ENCODE results near the gene STPG4. TPM values are rescaled to one million over a fixed set of nuclear protein-coding genes. Genes with fewer than 3 reads are reported as not detected.
"Not testable (repeated sequence)": the region's sequence is repeated elsewhere in the genome, so short reads cannot be mapped to it uniquely, and the experiment has no call there.

STPG4 gene
- total and polyA plus RNA-seq, 7 donors = 0.12 to 1.1 (median 0.63) TPM; not detected in 3

DNA sequence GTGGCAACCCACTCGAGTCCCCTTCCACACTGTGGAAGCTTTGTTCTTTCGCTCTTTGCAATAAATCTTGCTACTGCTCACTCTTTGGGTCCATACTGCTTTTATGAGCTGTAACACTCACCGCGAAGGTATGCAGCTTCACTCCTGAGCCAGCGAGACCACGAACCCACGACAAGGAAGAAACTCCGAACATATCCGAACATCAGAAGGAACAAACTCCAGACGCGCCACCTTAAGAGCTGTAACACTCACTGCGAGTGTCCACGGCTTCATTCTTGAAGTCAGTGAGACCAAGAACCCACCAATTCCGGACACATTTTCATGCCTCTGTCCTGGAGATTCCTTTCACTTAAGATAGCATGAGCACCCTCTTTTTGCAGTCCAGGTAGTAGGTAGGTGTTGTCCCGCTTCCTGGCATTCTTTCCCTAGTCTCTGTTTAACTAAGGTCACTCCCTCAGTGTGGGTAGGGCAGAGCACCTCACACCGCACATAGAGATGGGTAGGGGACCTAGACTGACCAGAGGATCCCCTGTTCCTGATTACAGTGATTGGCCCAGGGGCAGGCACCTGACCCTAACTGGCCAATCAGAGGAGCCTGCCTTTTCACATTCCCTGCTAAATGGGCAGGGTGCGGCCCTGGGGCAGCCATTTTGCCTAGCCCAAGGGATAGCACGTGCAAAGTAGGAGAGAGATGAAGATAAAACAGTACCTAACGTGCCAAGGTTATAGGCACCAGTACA, 46.7 kb downstream of the STPG4 start:
- H3K36me3 ChIP-seq; DNase-seq; H3K9me3 ChIP-seq; intact Hi-C loops (cut with DNase I); H3K27me3 ChIP-seq; H3K4me1 ChIP-seq; H3K4me3 ChIP-seq: not testable (repeated sequence)
- peak overlapping the region in 2 of 4 donors; percentile 58 to 61 for H3K27ac ChIP-seq
- WGBS, 2 donors = 92 to 93% methylated on average over 17 to 18 of the region's 19 CpGs
- peak in 1 of 4 donors; percentile 5 for TF ChIP-seq POLR2AphosphoS5 (IDR thresholded peaks at IDR 0.05)

DNA sequence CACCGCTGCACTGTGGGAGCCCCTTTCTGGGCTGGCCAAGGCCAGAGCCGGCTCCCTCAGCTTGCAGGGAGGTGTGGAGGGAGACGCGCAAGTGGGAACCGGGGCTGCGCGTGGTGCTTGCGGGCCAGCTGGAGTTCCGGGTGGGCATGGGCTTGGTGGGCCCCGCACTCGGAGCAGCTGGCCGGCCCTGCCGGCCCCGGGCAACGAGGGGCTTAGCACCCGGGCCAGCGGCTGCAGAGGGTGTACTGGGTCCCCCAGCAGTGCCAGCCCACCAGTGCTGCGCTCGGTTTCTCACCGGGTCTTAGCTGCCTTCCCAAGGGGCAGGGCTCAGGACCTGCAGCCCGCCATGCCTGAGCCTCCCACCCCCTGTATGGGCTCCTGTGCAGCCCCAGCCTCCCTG, 47.9 kb downstream of the STPG4 start:
- H3K27ac ChIP-seq; intact Hi-C loops (cut with DNase I); H3K4me1 ChIP-seq; DNase-seq; H3K4me3 ChIP-seq; H3K9me3 ChIP-seq; H3K36me3 ChIP-seq; H3K27me3 ChIP-seq: not testable (repeated sequence)
- WGBS, 2 donors = 95 to 97% methylated on average over 21 of the region's 21 CpGs

DNA sequence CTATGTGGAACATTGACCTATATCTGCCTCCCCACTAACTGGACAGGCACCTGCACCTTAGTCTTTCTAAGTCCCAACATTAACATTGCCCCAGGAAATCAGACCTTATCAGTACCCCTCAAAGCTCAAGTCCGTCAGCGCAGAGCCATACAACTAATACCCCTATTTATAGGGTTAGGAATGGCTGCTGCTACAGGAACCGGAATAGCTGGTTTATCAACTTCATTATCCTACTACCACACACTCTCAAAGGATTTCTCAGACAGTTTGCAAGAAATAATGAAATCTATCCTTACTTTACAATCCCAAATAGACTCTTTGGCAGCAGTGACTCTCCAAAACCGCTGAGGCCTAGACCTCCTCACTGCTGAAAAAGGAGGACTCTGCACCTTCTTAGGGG, 48.9 kb downstream of the STPG4 start:
- H3K36me3 ChIP-seq; H3K4me1 ChIP-seq; H3K27me3 ChIP-seq; H3K4me3 ChIP-seq; H3K27ac ChIP-seq; DNase-seq; H3K9me3 ChIP-seq; intact Hi-C loops (cut with DNase I): not testable (repeated sequence)
- WGBS, 2 donors = 30 to 74% methylated on average over 4 of the region's 4 CpGs

DNA sequence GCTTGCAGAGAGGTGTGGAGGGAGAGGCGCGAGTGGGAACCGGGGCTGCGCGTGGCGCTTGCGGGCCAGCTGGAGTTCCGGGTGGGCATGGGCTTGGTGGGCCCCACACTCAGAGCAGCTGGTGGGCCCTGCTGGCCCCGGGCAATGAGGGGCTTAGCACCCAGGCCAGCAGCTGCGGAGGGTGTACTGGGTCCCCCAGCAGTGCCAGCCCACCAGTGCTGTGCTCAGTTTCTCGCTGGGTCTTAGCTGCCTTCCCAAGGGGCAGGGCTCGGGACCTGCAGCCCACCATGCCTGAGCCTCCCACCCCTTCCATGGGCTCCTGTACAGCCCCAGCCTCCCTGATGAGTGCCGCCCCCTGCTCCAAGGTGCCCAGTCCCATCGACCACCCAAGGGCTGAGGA, 55.4 kb downstream of the STPG4 start:
- H3K9me3 ChIP-seq; H3K4me3 ChIP-seq; H3K27me3 ChIP-seq; H3K27ac ChIP-seq; H3K36me3 ChIP-seq; DNase-seq; intact Hi-C loops (cut with DNase I): not testable (repeated sequence)
- WGBS, 2 donors = 94 to 97% methylated on average over 14 of the region's 14 CpGs
- H3K4me1 ChIP-seq = peaks cover 0 to 12% (median 9%) of the 10 kb centered on the region in 4 donors

DNA sequence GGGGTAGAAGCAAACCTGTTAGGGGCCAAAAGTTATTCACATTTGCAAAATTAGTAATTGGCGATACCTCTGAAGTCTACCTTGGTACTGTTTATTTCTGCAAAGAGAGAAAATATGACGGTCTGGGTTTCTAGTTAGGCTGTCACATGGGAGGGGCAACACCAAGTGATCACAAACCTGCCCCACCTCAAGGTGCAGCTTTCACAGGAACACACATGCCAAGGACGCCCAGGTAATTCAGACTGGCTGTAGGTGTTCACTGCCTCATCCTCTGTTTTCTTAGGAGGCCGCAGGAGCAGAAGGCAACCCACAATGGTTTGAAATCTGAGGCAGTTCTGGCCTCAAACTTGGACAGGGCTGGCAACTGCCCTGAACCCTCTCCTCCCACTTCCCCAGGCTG, 56.2 kb downstream of the STPG4 start:
- no peaks in the 10 kb centered on the region for H3K27me3 ChIP-seq
- H3K27ac ChIP-seq = peak overlapping the region in 1 of 4 donors; percentile 59
- no peaks in the 10 kb centered on the region for H3K9me3 ChIP-seq
- TF ChIP-seq EP300 (IDR thresholded peaks at IDR 0.05) = no peak
- TF ChIP-seq, protein P1, sequence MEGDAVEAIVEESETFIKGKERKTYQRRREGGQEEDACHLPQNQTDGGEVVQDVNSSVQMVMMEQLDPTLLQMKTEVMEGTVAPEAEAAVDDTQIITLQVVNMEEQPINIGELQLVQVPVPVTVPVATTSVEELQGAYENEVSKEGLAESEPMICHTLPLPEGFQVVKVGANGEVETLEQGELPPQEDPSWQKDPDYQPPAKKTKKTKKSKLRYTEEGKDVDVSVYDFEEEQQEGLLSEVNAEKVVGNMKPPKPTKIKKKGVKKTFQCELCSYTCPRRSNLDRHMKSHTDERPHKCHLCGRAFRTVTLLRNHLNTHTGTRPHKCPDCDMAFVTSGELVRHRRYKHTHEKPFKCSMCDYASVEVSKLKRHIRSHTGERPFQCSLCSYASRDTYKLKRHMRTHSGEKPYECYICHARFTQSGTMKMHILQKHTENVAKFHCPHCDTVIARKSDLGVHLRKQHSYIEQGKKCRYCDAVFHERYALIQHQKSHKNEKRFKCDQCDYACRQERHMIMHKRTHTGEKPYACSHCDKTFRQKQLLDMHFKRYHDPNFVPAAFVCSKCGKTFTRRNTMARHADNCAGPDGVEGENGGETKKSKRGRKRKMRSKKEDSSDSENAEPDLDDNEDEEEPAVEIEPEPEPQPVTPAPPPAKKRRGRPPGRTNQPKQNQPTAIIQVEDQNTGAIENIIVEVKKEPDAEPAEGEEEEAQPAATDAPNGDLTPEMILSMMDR (IDR thresholded peaks at IDR 0.05) = no peak
- no peak for TF ChIP-seq POLR2AphosphoS5 (IDR thresholded peaks at IDR 0.05)
- TF ChIP-seq POLR2A (IDR thresholded peaks at IDR 0.05) = no peak
- H3K4me1 ChIP-seq = peaks cover 0 to 12% (median 9%) of the 10 kb centered on the region in 4 donors
- DNase-seq = no peak
- no peaks in the 10 kb centered on the region for H3K36me3 ChIP-seq
- no peak overlapping the region for H3K4me3 ChIP-seq
- 38 to 77% methylated on average over 4 of the region's 4 CpGs for WGBS, 2 donors
- intact Hi-C loops (cut with DNase I) = no loop called here

DNA sequence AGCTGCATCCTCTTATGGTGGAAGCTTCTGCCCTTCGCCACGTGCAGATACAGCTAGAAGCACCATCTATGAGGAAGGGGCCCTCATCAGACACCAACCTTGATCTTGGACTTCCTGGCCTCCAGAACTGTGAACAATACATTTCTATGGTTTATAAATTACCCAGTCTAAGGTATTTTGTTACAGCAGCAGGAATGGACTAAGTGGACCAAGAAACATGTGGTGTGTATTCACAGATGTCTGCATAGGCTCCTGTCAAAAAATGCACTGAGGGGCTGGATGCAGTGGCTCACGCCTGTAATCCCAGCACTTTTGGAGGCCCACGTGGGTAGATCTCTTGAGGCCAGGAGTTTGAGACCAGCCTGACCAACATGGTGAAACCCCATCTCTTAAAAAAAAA, 57.5 kb downstream of the STPG4 start:
- Histone ChIP-seq H3K9me3 (no peaks in the 10 kb centered on the region), H3K27me3 (no peaks in the 10 kb centered on the region), H3K36me3 (no peaks in the 10 kb centered on the region), H3K4me3 (no peak overlapping the region), H3K4me1 (peaks cover 0 to 12% (median 9%) of the 10 kb centered on the region in 4 donors), H3K27ac (peak overlapping the region in 2 of 4 donors; percentile 46 to 59)
- DNase-seq = no peak
- TF ChIP-seq POLR2A (IDR thresholded peaks at IDR 0.05) = no peak
- TF ChIP-seq, protein P1 (IDR thresholded peaks at IDR 0.05) = no peak
- TF ChIP-seq EP300 (IDR thresholded peaks at IDR 0.05) = no peak
- no peak for TF ChIP-seq POLR2AphosphoS5 (IDR thresholded peaks at IDR 0.05)
- intact Hi-C loops (cut with DNase I) = no loop called here
- 85 to 93% methylated on average over 4 of the region's 4 CpGs for WGBS, 2 donors

DNA sequence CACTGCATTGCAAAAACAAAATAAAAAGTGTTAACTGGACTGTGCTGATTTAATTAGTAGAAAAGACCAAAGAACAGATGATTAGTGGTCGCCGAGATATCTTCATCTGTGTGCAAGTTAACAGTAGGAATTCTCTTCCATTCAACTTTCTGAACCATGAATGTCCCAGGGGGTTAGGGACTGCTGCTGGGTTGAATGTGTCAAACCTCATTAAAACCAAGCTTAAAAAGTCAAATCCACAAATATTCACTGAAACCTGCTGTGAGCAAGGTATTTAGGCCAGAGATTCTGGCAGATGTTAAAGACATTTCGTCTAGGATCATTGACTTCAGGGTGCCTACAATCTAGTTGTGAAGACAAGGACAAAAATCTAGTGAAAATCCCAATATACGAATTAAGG, 58.7 kb downstream of the STPG4 start:
- 96 to 97% methylated on average over 4 of the region's 4 CpGs for WGBS, 2 donors
- no peaks in the 10 kb centered on the region for H3K36me3 ChIP-seq
- TF ChIP-seq EP300 (IDR thresholded peaks at IDR 0.05) (no peak), POLR2A (IDR thresholded peaks at IDR 0.05) (no peak), POLR2AphosphoS5 (IDR thresholded peaks at IDR 0.05) (no peak)
- TF ChIP-seq, protein P1 (IDR thresholded peaks at IDR 0.05) = no peak
- no peaks in the 10 kb centered on the region for H3K27me3 ChIP-seq
- intact Hi-C loops (cut with DNase I) = no loop called here
- no peak for DNase-seq
- no peak overlapping the region for H3K4me3 ChIP-seq
- peaks cover 0 to 14% (median 11%) of the 10 kb centered on the region in 4 donors for H3K4me1 ChIP-seq
- H3K9me3 ChIP-seq = no peaks in the 10 kb centered on the region
- no peak overlapping the region for H3K27ac ChIP-seq

Measured in sigmoid colon (tissue), 7 donors.